Heart left ventricle (tissue), 16 donors: Measurements from ENCODE around the gene CNOT11. TPM values are rescaled to one million over a fixed set of nuclear protein-coding genes. Genes with fewer than 3 reads are reported as not detected.
"Not testable (repeated sequence)": the region's sequence is repeated elsewhere in the genome, so short reads cannot be mapped to it uniquely, and the experiment has no call there.

Experiments used
- ATAC-seq, 4 donors: fragments of 200-7000 bp; cut with Tn5 transposase; one replicate each; pipeline ENCODE4 v1.9.1; 2020 to 2022; ENCODE audit warnings: moderate library complexity in 4 of 4, mild to moderate bottlenecking in 3 of 4, moderate number of reproducible peaks in 1 of 4
- DNase-seq, 5 donors: peaks; one replicate each; pipeline ENCODE4 v3.0.0-alpha.2; 2020
- H3K27ac ChIP-seq, 12 donors: fragments of 200-600 bp; sonication (generic) in 4 of 12; one replicate each; pipeline versions ENCODE4 v1.5.0 to v1.8.0; 2016 to 2022; ENCODE audit warnings: mild to moderate bottlenecking in 2 of 12
- H3K27me3 ChIP-seq, 9 donors: fragments of 200-600 bp; sonication (generic) in 2 of 9; one replicate each; pipeline versions ENCODE4 v1.5.1 to v1.8.0; 2016 to 2022; ENCODE audit warnings: mild to moderate bottlenecking in 3 of 9
- H3K36me3 ChIP-seq, 9 donors: fragments of 200-600 bp; sonication (generic) in 2 of 9; one replicate each; pipeline versions ENCODE4 v1.5.0 to v1.8.0; 2018 to 2022; ENCODE audit warnings: mild to moderate bottlenecking in 2 of 9
- H3K4me1 ChIP-seq, 12 donors: fragments of 200-600 bp; sonication (generic) in 4 of 12; one replicate each; pipeline versions ENCODE4 v1.5.0 to v1.8.0; 2016 to 2022; ENCODE audit warnings: mild to moderate bottlenecking in 3 of 12
- H3K4me3 ChIP-seq, 12 donors: fragments of 200-600 bp; sonication (generic) in 4 of 12; one replicate each; pipeline versions ENCODE4 v1.5.0 to v1.8.0; 2017 to 2022; ENCODE audit warnings: mild to moderate bottlenecking in 9 of 12, moderate library complexity in 4 of 12
- H3K9me3 ChIP-seq, 12 donors: fragments of 200-600 bp; sonication (generic) in 4 of 12; one replicate each; pipeline versions ENCODE4 v1.5.0 to v1.8.0; 2016 to 2022; ENCODE audit warnings: mild to moderate bottlenecking in 1 of 12
- POLR2A ChIP-seq, 2 donors: fragments of 450-650 bp; IDR thresholded peaks; one replicate each; pipeline ENCODE4 v1.6.1; 2017; ENCODE audit warnings: antibody characterized with exemption in 2 of 2, mild to moderate bottlenecking in 2 of 2, moderate library complexity in 2 of 2
- WGBS, 4 donors: extraction: QIAGEN DNeasy Blood & Tissue Kit in 2 of 4; methylation state at CpG; one replicate each; pipeline versions ENCODE4 v1.1.5 to v1.1.7; 2013 to 2018; 5-methylcytosine and 5-hydroxymethylcytosine counted together
- intact Hi-C, 10 donors: fragments of 100-400 bp; cut with DNase I; formaldehyde crosslinking; loops; one replicate each; pipeline versions ENCODE4 v1.11.1 to v1.14.2; 2022
- polyA plus RNA-seq, 2 donors: library from polyadenylated mRNA; stranded (reverse); fragments of 200-250 nt; gene quantifications; one replicate each; pipeline ENCODE4 v1.2.3, GENCODE V29; 2013
- total RNA-seq, 9 donors: library from RNA; depleted of rRNA in 2 of 9; stranded (reverse); fragments of >200 nt in 2 of 9; fragmentation: NEBNext Ultra II Directional in 3 of 9; extraction: Animal tissue kit (Norgen Biotek cat#: 25700) in 3 of 9; gene quantifications; one replicate each; pipeline versions ENCODE4 v1.1.0 to v1.2.4, GENCODE V29; 2016 to 2023
- TF ChIP-seq, protein P1 (sequence below), 12 donors: fragments of 200-600 bp; sonication (generic) in 4 of 12; IDR thresholded peaks; one replicate each; pipeline versions ENCODE4 v1.5.0 to v1.8.0; 2018 to 2022; ENCODE audit warnings: antibody characterized with exemption in 12 of 12, mild to moderate bottlenecking in 5 of 12
- donor health status: ischemic (EF 13 %, LVEDD 7.1; RV severe dilation, severe dysfunction).
- donor health status: healthy with polysubstance abuse.
- donor health status: DM: no; HTN: yes; CAD: no.
- donor health status: DM: no; HTN: no; CAD: no.
- donor health status: ischemic (EF 25% LVEDD 6.9; RV normal size, moderate dysfunction).
- donor health status: ischemic (EF 25% LVEDD 5.7; RV mildly dilated, moderate dysfunction).
- donor health status: healthy.
- donor health status: DM: yes; HTN: yes; CAD: no.
- donor health status: ischemic (EF 35%, LVEDD 5.7; RV mildly dilated, moderate dysfunction).
- donor health status: nonischemic (EF 11% LVEDD 7.7; RV severe dilation, severe dysfunction).
- donor health status: DM: yes; HTN: yes; CAD: no.
- donor health status: PGD.
- donor health status: ischemic (EF 29% LVEDD 5.4; RV normal size, mild dysfunction).
- donor health status: nonischemic (EF 23%, LVEDD 6.1; RV moderate dilation, normal function).

The CNOT11 gene
- total and polyA plus RNA-seq, 11 donors = 14.0 to 62.5 (median 40.1) TPM

DNA sequence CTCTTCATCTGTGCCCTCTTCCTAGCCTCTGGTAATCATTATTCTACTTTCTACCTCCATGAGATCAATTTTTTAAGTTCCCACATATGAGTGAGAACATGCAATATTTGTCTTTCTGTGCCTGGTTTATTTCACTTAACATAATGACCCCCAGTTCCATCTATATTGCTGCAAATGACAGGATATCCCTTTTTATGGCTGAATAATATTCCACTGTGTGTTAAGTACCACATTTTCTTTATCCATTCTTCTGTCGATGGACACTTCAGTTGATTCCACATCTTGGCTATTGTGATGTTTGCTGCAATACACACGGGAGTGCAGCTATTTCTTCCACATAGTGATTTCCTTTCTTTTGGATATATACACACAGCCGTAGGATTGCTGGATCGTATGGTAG lies 43.9 kb upstream of the CNOT11 start:
- ATAC-seq = no peak
- Histone ChIP-seq H3K27me3 (no peaks in the 10 kb centered on the region), H3K36me3 (no peaks in the 10 kb centered on the region), H3K4me3 (no peak overlapping the region), H3K4me1 (peaks cover 0 to 8% (median 0%) of the 10 kb centered on the region in 12 donors), H3K27ac (no peak overlapping the region), H3K9me3 (peaks cover 0 to 19% (median 2%) of the 10 kb centered on the region in 12 donors)
- WGBS, 4 donors = 65 to 71% (median 67%) methylated on average over 4 of the region's 4 CpGs
- intact Hi-C loops = loop anchor here in 6 of 10 donors (5.0 to 10.0 kb wide), 4 partner anchors 57 to 604 kb away; partner anchors contain the start of gene TBC1D8 (in 1 of the 6)
- DNase-seq = no peak
- TF ChIP-seq, protein P1, sequence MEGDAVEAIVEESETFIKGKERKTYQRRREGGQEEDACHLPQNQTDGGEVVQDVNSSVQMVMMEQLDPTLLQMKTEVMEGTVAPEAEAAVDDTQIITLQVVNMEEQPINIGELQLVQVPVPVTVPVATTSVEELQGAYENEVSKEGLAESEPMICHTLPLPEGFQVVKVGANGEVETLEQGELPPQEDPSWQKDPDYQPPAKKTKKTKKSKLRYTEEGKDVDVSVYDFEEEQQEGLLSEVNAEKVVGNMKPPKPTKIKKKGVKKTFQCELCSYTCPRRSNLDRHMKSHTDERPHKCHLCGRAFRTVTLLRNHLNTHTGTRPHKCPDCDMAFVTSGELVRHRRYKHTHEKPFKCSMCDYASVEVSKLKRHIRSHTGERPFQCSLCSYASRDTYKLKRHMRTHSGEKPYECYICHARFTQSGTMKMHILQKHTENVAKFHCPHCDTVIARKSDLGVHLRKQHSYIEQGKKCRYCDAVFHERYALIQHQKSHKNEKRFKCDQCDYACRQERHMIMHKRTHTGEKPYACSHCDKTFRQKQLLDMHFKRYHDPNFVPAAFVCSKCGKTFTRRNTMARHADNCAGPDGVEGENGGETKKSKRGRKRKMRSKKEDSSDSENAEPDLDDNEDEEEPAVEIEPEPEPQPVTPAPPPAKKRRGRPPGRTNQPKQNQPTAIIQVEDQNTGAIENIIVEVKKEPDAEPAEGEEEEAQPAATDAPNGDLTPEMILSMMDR (IDR thresholded peaks at IDR 0.05) = no peak
- no peak for TF ChIP-seq POLR2A (IDR thresholded peaks at IDR 0.05)

DNA sequence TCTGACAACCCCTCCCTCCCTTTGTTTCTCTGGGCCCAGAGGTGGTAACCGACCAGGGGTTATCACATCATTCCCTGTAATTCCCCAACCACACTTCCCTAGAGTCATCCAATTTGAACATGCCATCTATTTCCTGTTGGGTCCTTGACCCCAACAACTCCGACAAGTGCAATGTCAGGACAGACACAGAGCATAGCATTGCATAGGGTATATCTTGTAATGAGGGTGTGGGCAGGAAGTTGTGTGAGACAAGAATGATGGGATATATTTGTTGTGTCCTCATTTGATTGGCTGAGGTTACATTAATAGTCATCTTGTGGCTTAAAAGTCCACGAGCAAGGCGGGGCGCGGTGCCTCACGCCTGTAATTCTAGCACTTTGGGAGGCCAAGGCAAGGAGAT lies 33.4 kb upstream of the CNOT11 start:
- no peak overlapping the region for H3K4me3 ChIP-seq
- DNase-seq = no peak
- no peak overlapping the region for H3K27ac ChIP-seq
- no peaks in the 10 kb centered on the region for H3K9me3 ChIP-seq
- intact Hi-C loops = no loop called here
- H3K27me3 ChIP-seq = no peaks in the 10 kb centered on the region
- H3K4me1 ChIP-seq = peaks cover 0 to 6% (median 0%) of the 10 kb centered on the region in 12 donors
- 86 to 93% (median 88%) methylated on average over 7 of the region's 7 CpGs for WGBS, 4 donors
- no peaks in the 10 kb centered on the region for H3K36me3 ChIP-seq
- ATAC-seq = no peak
- TF ChIP-seq, protein P1 (IDR thresholded peaks at IDR 0.05) = no peak
- no peak for TF ChIP-seq POLR2A (IDR thresholded peaks at IDR 0.05)

DNA sequence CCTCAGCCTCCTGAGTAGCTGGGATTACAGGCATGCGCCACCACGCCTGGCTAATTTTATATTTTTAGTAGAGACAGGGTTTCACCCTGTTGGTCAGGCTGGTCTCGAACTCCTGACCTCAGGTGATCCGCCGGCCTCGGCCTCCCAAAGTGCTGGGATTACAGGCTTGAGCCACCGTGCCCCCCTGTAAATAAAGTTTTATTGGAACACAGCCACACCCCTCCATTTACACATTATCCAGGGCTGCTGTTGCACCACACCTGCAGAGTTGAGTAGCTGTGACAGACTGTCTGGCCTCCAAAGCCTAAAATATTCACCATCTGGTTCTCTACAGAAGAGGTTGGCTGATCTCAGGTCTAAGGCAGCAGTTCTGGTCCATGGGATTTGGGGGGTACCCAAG lies 32.6 kb upstream of the CNOT11 start:
- not testable (repeated sequence) for H3K9me3 ChIP-seq, H3K27me3 ChIP-seq, H3K4me3 ChIP-seq, ATAC-seq, H3K27ac ChIP-seq, DNase-seq, H3K4me1 ChIP-seq, H3K36me3 ChIP-seq
- intact Hi-C loops = loop anchor here in 1 of 10 donors (10.0 kb wide), 1 partner anchor 375 kb away; no protein-coding TSS in a partner anchor
- WGBS, 4 donors = 95 to 99% (median 97%) methylated on average over 7 of the region's 7 CpGs

DNA sequence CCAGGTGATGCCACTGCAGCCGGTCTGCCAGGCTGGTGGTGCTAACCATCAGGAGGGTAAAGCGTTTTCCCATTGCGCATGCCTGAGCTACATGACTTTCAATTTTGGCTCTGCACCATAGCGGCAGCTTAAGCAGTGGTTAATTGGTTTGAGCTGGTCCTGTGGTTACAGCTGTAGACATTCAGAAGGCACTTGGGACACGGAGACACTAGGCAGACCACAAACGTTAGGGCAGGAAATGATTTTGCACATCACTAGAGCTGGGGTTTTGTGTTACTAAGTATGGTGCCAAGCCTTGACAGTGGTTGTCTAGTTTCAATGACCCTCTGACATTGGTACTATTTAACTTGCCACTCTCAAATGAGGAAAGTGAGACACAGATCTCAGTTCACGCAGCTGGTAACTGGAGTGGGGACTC lies 28.9 kb upstream of the CNOT11 start:
- H3K36me3 ChIP-seq = no peaks in the 10 kb centered on the region
- TF ChIP-seq, protein P1 (IDR thresholded peaks at IDR 0.05) = no peak
- intact Hi-C loops = loop anchor here in 1 of 10 donors (10.0 kb wide), 1 partner anchor 379 kb away; no protein-coding TSS in a partner anchor
- no peaks in the 10 kb centered on the region for H3K9me3 ChIP-seq
- H3K4me1 ChIP-seq = peaks cover 0 to 6% (median 0%) of the 10 kb centered on the region in 12 donors
- peak in 1 of 4 donors; percentile 44 for ATAC-seq
- H3K27me3 ChIP-seq = no peaks in the 10 kb centered on the region
- DNase-seq = no peak
- H3K4me3 ChIP-seq = no peak overlapping the region
- 74 to 89% (median 83%) methylated on average over 5 to 7 of the region's 7 CpGs for WGBS, 4 donors
- H3K27ac ChIP-seq = no peak overlapping the region

DNA sequence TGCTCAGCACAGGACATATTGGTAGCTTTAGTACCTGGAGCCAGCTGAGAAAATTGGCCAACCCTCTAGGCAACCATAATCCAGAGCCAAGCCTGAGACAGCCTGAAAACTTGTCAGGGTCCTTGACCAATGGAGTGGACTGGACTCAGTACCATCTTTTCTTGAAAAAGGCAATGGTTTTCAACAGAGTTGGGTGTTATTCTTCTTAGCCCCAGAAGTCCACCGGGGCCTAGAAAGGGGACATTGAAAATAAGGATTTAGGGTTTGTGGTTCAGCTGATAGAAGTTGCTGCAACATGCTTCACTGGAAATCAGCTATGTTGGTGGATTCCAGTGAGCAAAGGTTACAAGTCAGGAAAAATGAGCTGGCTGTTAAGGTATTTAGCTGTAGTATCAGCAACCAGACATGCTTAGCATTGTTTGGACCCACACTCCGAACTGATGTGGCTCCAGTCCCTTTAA lies 22.1 kb upstream of the CNOT11 start:
- no peak for TF ChIP-seq POLR2A (IDR thresholded peaks at IDR 0.05)
- TF ChIP-seq, protein P1 (IDR thresholded peaks at IDR 0.05) = no peak
- Histone ChIP-seq H3K36me3 (no peaks in the 10 kb centered on the region), H3K9me3 (peaks cover 0 to under 1% (median 0%) of the 10 kb centered on the region in 12 donors), H3K4me3 (no peak overlapping the region), H3K27me3 (no peaks in the 10 kb centered on the region), H3K27ac (peak overlapping the region in 1 of 12 donors; percentile 6), H3K4me1 (peaks cover 0 to 18% (median 5%) of the 10 kb centered on the region in 12 donors)
- intact Hi-C loops = no loop called here
- peak in 1 of 4 donors; percentile 71 for ATAC-seq
- WGBS, 4 donors = 46 to 73% (median 70%) methylated on average over 2 of the region's 2 CpGs
- no peak for DNase-seq
